Right lobe of liver (tissue), 4 donors: ENCODE measurements around the gene TRHDE.

Source experiments
- POLR2A ChIP-seq: fragments of 450-650 bp; IDR thresholded peaks from one replicate; pipeline ENCODE4 v1.6.1; 2017; ENCODE audit warnings: antibody characterized with exemption, mild to moderate bottlenecking
- TF ChIP-seq, protein P1 (sequence below), 4 donors: fragments of 200-600 bp in 3 of 4; fragments of 450-650 bp in 1 of 4; IDR thresholded peaks; one replicate each; pipeline versions ENCODE4 v1.5.1 to v1.8.0; 2016 to 2022; ENCODE audit warnings: antibody characterized with exemption in 4 of 4, mild to moderate bottlenecking in 2 of 4
- donor health status: DM: no; HTN: no; CAD: no.
- donor health status: DM: no; HTN: no; CAD: no.
- donor health status: DM: no; HTN: yes; CAD: no.

DNA sequence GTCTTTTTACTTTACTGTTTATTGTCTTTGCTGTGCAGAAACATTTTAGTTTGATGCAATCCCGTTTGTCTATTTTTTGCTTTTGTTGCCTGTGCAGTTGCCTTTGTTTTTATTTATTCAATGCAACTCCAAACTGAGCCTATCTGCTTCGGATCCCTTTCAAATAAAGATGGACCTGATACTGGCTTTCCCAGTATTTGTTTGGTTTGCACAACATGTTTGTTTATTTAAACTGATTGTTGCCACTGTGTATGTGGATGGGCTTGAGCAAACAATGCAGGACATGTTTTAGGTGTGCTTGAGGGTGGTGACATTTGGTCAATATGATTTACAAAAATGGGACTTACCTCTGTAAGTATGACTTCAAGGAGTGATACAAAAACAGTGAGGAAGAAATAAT, 6.7 kb downstream of the TRHDE start:
- TF ChIP-seq, protein P1, sequence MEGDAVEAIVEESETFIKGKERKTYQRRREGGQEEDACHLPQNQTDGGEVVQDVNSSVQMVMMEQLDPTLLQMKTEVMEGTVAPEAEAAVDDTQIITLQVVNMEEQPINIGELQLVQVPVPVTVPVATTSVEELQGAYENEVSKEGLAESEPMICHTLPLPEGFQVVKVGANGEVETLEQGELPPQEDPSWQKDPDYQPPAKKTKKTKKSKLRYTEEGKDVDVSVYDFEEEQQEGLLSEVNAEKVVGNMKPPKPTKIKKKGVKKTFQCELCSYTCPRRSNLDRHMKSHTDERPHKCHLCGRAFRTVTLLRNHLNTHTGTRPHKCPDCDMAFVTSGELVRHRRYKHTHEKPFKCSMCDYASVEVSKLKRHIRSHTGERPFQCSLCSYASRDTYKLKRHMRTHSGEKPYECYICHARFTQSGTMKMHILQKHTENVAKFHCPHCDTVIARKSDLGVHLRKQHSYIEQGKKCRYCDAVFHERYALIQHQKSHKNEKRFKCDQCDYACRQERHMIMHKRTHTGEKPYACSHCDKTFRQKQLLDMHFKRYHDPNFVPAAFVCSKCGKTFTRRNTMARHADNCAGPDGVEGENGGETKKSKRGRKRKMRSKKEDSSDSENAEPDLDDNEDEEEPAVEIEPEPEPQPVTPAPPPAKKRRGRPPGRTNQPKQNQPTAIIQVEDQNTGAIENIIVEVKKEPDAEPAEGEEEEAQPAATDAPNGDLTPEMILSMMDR (IDR thresholded peaks at IDR 0.05): no peak
- TF ChIP-seq POLR2A: no peak
